HCT116 (cell line): Measurements from ENCODE around the gene RNF32. TPM values are rescaled to one million over a fixed set of nuclear protein-coding genes. Genes with fewer than 3 reads are reported as not detected.

Source experiments
- ATAC-seq: fragments of 200-7000 bp; cut with Tn5 transposase; 2 replicates; pipeline ENCODE4 v1.9.1; 2020; ENCODE audit warnings: mild to moderate bottlenecking, moderate library complexity
- BruUV-seq: library from RNA; stranded (reverse); fragments of 400-500 nt; replicated peaks from 2 replicates; lab custom pipeline; 2021; lab: Mats Ljungman, UMichigan
- CTCF ChIA-PET: fragments of 300-600 bp; sonication (Branson Sonifier 250); formaldehyde crosslinking; loops from one replicate; lab custom pipeline; 2021; ENCODE audit warnings: antibody characterized with exemption; lab: Charles Lee
- POLR2A ChIA-PET: fragments of 300-600, 350-600 bp; sonication (Branson Sonifier 250); formaldehyde crosslinking; loops from one replicate; lab custom pipeline; 2021; ENCODE audit warnings: antibody characterized with exemption; lab: Charles Lee
- RAD21 ChIA-PET, 2 experiments: fragments of 300-600 bp; sonication (Branson Sonifier 250); formaldehyde crosslinking; loops; one replicate each; lab custom pipeline; 2023; ENCODE audit warnings: low total read pairs in 2 of 2; ENCODE audit not compliant: uncharacterized antibody in 2 of 2, unreplicated experiment in 2 of 2, low non-redundant PET in 1 of 2; lab: Charles Lee
- DNase-seq: peaks from one replicate; pipeline ENCODE4 v3.0.0-alpha.2; 2010; ENCODE audit warnings: low read depth, low spot score
- H2AFZ ChIP-seq: fragments of 200-600 bp; shearing (Covaris generic), sonication (generic); 2 replicates; pipeline ENCODE4 v1.6.1; 2017; ENCODE audit warnings: low read depth, mixed run types, mixed read lengths, antibody characterized with exemption, low read length; ENCODE audit not compliant: poor library complexity, severe bottlenecking
- H3K27ac ChIP-seq: 2 replicates; pipeline ENCODE4 v1.5.1; 2012; ENCODE audit warnings: low read depth, low read length
- H3K27me3 ChIP-seq: fragments of 200-600 bp; sonication (generic); 2 replicates; pipeline ENCODE4 v1.6.1; 2016; ENCODE audit warnings: mixed run types, low read length, mixed read lengths; ENCODE audit not compliant: insufficient read depth
- H3K36me3 ChIP-seq, 2 experiments: fragments of 200-500 bp in 1 of 2; fragments of 200-600 bp in 1 of 2; sonication (Bioruptor generic) in 1 of 2; sonication (generic) in 1 of 2; 2 replicates each; pipeline versions ENCODE4 v1.5.1 to v1.6.1; 2014 to 2016; ENCODE audit warnings: low read length in 2 of 2, inconsistent platforms in 1 of 2, mixed read lengths in 1 of 2, mixed run types in 1 of 2; ENCODE audit not compliant: insufficient read depth in 2 of 2, control insufficient read depth in 1 of 2
- H3K4me1 ChIP-seq, 2 experiments: fragments of 200-600 bp in 1 of 2; sonication (generic) in 1 of 2; 2 replicates each; pipeline versions ENCODE4 v1.5.1 to v1.6.1; 2012 to 2017; ENCODE audit warnings: low read length in 2 of 2, inconsistent platforms in 1 of 2, mild to moderate bottlenecking in 1 of 2, mixed read lengths in 1 of 2, mixed run types in 1 of 2, moderate library complexity in 1 of 2; ENCODE audit not compliant: insufficient read depth in 2 of 2, control insufficient read depth in 1 of 2
- H3K4me2 ChIP-seq: fragments of 200-600 bp; sonication (generic); 2 replicates; pipeline ENCODE4 v1.6.1; 2017; ENCODE audit warnings: mixed run types, low read length, mixed read lengths
- H3K4me3 ChIP-seq, 2 experiments: fragments of 200-600 bp in 1 of 2; sonication (generic) in 1 of 2; replicated peaks in 1 of 2; 2 replicates each; pipeline ENCODE4 v1.5.1; 2011 to 2016; ENCODE audit warnings: low read length in 2 of 2, control low read depth in 1 of 2, low read depth in 1 of 2, mild to moderate bottlenecking in 1 of 2, mixed read lengths in 1 of 2, mixed run types in 1 of 2
- H3K79me2 ChIP-seq: fragments of 200-600 bp; sonication (generic); 2 replicates; pipeline ENCODE4 v1.6.1; 2017; ENCODE audit warnings: mild to moderate bottlenecking, mixed run types, low read length, moderate library complexity, mixed read lengths; ENCODE audit not compliant: insufficient read depth
- H3K9ac ChIP-seq: fragments of 200-600 bp; sonication (generic); 2 replicates; pipeline ENCODE4 v1.6.1; 2016; ENCODE audit warnings: low read length, mixed read lengths
- H3K9me2 ChIP-seq: fragments of 200-600 bp; sonication (generic), shearing (Covaris generic); 2 replicates; pipeline ENCODE4 v1.6.1; 2017; ENCODE audit warnings: mixed run types, mild to moderate bottlenecking, moderate library complexity; ENCODE audit not compliant: insufficient read depth
- H3K9me3 ChIP-seq, 2 experiments: fragments of 200-500 bp in 1 of 2; fragments of 200-600 bp in 1 of 2; sonication (Bioruptor generic) in 1 of 2; sonication (generic) in 1 of 2; 2 replicates each; pipeline ENCODE4 v1.6.1; 2014 to 2017; ENCODE audit warnings: low read length in 2 of 2, mixed read lengths in 2 of 2, inconsistent platforms in 1 of 2, low read depth in 1 of 2, mild to moderate bottlenecking in 1 of 2, mixed run types in 1 of 2, moderate library complexity in 1 of 2; ENCODE audit not compliant: control insufficient read depth in 1 of 2, insufficient read depth in 1 of 2
- H4K20me1 ChIP-seq: fragments of 200-600 bp; sonication (generic), shearing (Covaris generic); 2 replicates; pipeline ENCODE4 v1.6.1; 2017; ENCODE audit warnings: mixed run types, mild to moderate bottlenecking, moderate library complexity; ENCODE audit not compliant: insufficient read depth
- CBX3 ChIP-seq: IDR thresholded peaks from 2 replicates; pipeline ENCODE4 v1.6.1; 2012; ENCODE audit warnings: low read depth
- CEBPB ChIP-seq: IDR thresholded peaks from 2 replicates; pipeline ENCODE4 v1.6.1; 2012; ENCODE audit warnings: low read depth
- ELF1 ChIP-seq: IDR thresholded peaks from 2 replicates; pipeline ENCODE4 v1.6.1; 2012; ENCODE audit warnings: low read depth, borderline replicate concordance
- EZH2phosphoT487 ChIP-seq: fragments of 200-600 bp; IDR thresholded peaks from 2 replicates; pipeline ENCODE4 v1.6.1; 2018; ENCODE audit warnings: antibody characterized with exemption, borderline replicate concordance
- JUND ChIP-seq: IDR thresholded peaks from 2 replicates; pipeline ENCODE4 v1.6.1; 2012
- POLR2A ChIP-seq: IDR thresholded peaks from 2 replicates; pipeline ENCODE4 v1.7.0; 2011; ENCODE audit warnings: borderline replicate concordance; ENCODE audit not compliant: insufficient read depth, insufficient read length; ENCODE audit errors: extremely low read depth
- SIN3A ChIP-seq: IDR thresholded peaks from 2 replicates; pipeline ENCODE4 v1.6.1; 2012; ENCODE audit warnings: low read depth
- TCF7L2 ChIP-seq: IDR thresholded peaks from 2 replicates; pipeline ENCODE4 v1.7.0; 2011; ENCODE audit warnings: borderline replicate concordance, inconsistent platforms; ENCODE audit not compliant: insufficient read depth, insufficient read length; ENCODE audit errors: extremely low read depth
- YY1 ChIP-seq: IDR thresholded peaks from 2 replicates; pipeline ENCODE4 v1.6.1; 2011; ENCODE audit warnings: low read length, low read depth, moderate library complexity, mild to moderate bottlenecking; ENCODE audit not compliant: insufficient replicate concordance; ENCODE audit errors: extremely low read depth
- ZFX ChIP-seq: fragments of 450-650 bp; IDR thresholded peaks from 2 replicates; pipeline ENCODE4 v1.6.1; 2017
- intact Hi-C: fragments of 100-400 bp; cut with micrococcal nuclease; formaldehyde crosslinking; loops from 2 replicates; pipeline ENCODE4 v1.10.0; 2022
- total RNA-seq: library from RNA; stranded (reverse); gene quantifications from one replicate; pipeline ENCODE4 v1.2.1, GENCODE V29; 2021; ENCODE audit not compliant: unreplicated experiment
- TF ChIP-seq, protein P1 (sequence below), 3 experiments: fragments of 200-600 bp in 1 of 3; sonication (generic) in 1 of 3; IDR thresholded peaks in 2 of 3; conservative IDR thresholded peaks in 1 of 3; 2 replicates each; pipeline ENCODE4 v1.5.1; 2012 to 2017; ENCODE audit warnings: low read depth in 2 of 3, low read length in 2 of 3, antibody characterized with exemption in 1 of 3, borderline replicate concordance in 1 of 3, control low read depth in 1 of 3, mild to moderate bottlenecking in 1 of 3, mixed read lengths in 1 of 3, mixed run types in 1 of 3, moderate library complexity in 1 of 3; ENCODE audit not compliant: insufficient read depth in 1 of 3
- TF ChIP-seq, protein P2 (sequence below): IDR thresholded peaks from 2 replicates; pipeline ENCODE4 v1.6.1; 2012; ENCODE audit warnings: low read depth
- TF ChIP-seq, protein P3 (sequence below): IDR thresholded peaks from 2 replicates; pipeline ENCODE4 v1.6.1; 2012

RNF32 gene
- total RNA-seq, 1 experiment from 2014 or later: 3.4 TPM

DNA sequence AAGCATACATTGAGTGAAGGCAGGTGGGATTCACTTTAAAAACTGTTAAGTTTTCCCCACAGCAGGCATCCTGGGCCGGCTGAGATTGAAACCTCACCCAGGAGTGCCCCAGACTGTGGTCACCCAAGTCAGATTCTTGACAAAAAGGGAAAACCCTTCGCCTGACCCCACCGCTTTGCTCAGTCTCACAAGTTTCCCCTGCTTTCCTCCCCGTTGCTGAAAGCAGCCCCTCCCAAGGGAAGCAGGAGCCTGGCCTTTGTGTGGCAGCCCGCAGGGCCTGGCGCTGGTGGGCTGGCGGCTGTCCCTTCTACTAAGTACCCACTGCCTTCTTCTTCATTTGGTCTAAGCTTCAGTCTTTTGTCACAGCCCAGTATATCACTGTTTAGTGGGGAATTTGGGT lies 16.0 kb downstream of the RNF32 start:
- ChIA-PET CTCF (no interaction called here), RAD21 (no interaction called here), POLR2A (no interaction called here)
- BruUV-seq: no TSS peak
- Histone ChIP-seq H4K20me1 (no peaks in the 10 kb centered on the region), H3K4me2 (no peak overlapping the region), H3K9ac (no peak overlapping the region), H3K36me3 (no peaks in the 10 kb centered on the region), H3K27ac (no peak overlapping the region), H3K27me3 (no peaks in the 10 kb centered on the region), H3K4me3 (no peak overlapping the region), H3K79me2 (no peaks in the 10 kb centered on the region), H3K9me3 (no peaks in the 10 kb centered on the region), H2AFZ (no peak overlapping the region), H3K9me2 (no peaks in the 10 kb centered on the region), H3K4me1 (no peaks in the 10 kb centered on the region)
- TF ChIP-seq, protein P1, sequence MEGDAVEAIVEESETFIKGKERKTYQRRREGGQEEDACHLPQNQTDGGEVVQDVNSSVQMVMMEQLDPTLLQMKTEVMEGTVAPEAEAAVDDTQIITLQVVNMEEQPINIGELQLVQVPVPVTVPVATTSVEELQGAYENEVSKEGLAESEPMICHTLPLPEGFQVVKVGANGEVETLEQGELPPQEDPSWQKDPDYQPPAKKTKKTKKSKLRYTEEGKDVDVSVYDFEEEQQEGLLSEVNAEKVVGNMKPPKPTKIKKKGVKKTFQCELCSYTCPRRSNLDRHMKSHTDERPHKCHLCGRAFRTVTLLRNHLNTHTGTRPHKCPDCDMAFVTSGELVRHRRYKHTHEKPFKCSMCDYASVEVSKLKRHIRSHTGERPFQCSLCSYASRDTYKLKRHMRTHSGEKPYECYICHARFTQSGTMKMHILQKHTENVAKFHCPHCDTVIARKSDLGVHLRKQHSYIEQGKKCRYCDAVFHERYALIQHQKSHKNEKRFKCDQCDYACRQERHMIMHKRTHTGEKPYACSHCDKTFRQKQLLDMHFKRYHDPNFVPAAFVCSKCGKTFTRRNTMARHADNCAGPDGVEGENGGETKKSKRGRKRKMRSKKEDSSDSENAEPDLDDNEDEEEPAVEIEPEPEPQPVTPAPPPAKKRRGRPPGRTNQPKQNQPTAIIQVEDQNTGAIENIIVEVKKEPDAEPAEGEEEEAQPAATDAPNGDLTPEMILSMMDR (IDR thresholded peaks at IDR 0.05 in 2 of 3, conservative IDR thresholded peaks at IDR 0.05 in 1 of 3; ENCODE audit: borderline replicate concordance in 1 of 3, insufficient read depth in 1 of 3, low read depth in 2 of 3, low read length in 2 of 3): no peak
- TF ChIP-seq ELF1: no peak
- TF ChIP-seq, protein P2, sequence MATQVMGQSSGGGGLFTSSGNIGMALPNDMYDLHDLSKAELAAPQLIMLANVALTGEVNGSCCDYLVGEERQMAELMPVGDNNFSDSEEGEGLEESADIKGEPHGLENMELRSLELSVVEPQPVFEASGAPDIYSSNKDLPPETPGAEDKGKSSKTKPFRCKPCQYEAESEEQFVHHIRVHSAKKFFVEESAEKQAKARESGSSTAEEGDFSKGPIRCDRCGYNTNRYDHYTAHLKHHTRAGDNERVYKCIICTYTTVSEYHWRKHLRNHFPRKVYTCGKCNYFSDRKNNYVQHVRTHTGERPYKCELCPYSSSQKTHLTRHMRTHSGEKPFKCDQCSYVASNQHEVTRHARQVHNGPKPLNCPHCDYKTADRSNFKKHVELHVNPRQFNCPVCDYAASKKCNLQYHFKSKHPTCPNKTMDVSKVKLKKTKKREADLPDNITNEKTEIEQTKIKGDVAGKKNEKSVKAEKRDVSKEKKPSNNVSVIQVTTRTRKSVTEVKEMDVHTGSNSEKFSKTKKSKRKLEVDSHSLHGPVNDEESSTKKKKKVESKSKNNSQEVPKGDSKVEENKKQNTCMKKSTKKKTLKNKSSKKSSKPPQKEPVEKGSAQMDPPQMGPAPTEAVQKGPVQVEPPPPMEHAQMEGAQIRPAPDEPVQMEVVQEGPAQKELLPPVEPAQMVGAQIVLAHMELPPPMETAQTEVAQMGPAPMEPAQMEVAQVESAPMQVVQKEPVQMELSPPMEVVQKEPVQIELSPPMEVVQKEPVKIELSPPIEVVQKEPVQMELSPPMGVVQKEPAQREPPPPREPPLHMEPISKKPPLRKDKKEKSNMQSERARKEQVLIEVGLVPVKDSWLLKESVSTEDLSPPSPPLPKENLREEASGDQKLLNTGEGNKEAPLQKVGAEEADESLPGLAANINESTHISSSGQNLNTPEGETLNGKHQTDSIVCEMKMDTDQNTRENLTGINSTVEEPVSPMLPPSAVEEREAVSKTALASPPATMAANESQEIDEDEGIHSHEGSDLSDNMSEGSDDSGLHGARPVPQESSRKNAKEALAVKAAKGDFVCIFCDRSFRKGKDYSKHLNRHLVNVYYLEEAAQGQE: no peak
- TF ChIP-seq POLR2A: no peak
- no peak for TF ChIP-seq JUND
- no peak for TF ChIP-seq YY1
- TF ChIP-seq ZFX: no peak
- TF ChIP-seq EZH2phosphoT487: no peak
- TF ChIP-seq CEBPB: no peak
- no peak for TF ChIP-seq CBX3
- TF ChIP-seq, protein P3, sequence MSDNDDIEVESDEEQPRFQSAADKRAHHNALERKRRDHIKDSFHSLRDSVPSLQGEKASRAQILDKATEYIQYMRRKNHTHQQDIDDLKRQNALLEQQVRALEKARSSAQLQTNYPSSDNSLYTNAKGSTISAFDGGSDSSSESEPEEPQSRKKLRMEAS: no peak
- no peak for TF ChIP-seq SIN3A
- TF ChIP-seq TCF7L2: no peak
- ATAC-seq: no peak
- DNase-seq: no peak
- intact Hi-C loops: no loop called here
